A549 (cell line): ENCODE measurements around the gene NDRG4. TPM values are rescaled to one million over a fixed set of nuclear protein-coding genes. Genes with fewer than 3 reads are reported as not detected.

ENCODE experiments used
- ATAC-seq, 2 experiments: fragments of 200-7000 bp in 1 of 2; fragments of >200 bp in 1 of 2; cut with Nextera tagmentation in 1 of 2; cut with Tn5 transposase in 1 of 2; 3 replicates each; pipeline versions ENCODE4 v1.8.0 to v1.9.1; 2018 to 2020; ENCODE audit warnings: mild to moderate bottlenecking in 1 of 2, moderate library complexity in 1 of 2
- CTCF ChIA-PET: fragments of 300-600 bp; sonication (Branson Sonifier 250); formaldehyde crosslinking; extraction: SDS; loops from one replicate; lab custom pipeline; 2021; ENCODE audit warnings: antibody characterized with exemption, inconsistent platforms; lab: Yijun Ruan, JAX
- POLR2A ChIA-PET: fragments of 350-600 bp; formaldehyde crosslinking; extraction: SDS; loops from one replicate; lab custom pipeline; 2021; ENCODE audit warnings: antibody characterized with exemption, inconsistent platforms; lab: Yijun Ruan, JAX
- DNase-seq, 2 experiments: peaks; one replicate each; pipeline versions ENCODE4 v3.0.0 to v3.0.0-alpha.2; 2011 to 2016; ENCODE audit warnings: low read depth in 1 of 2, low spot score in 1 of 2
- FAIRE-seq: peaks from 2 replicates; lab custom pipeline; 2011; peaks lifted over from hg19 to GRCh38; lab: Jason Lieb, UNC
- H3K27ac ChIP-seq, 2 experiments: fragments of >200 bp; sonication (Bioruptor Twin); formaldehyde crosslinking; 3 replicates each; pipeline ENCODE4 v1.5.1; 2016 to 2017
- H3K4me1 ChIP-seq: fragments of >200 bp; sonication (Bioruptor Twin); formaldehyde crosslinking; 3 replicates; pipeline ENCODE4 v1.6.1; 2016
- H3K4me2 ChIP-seq: fragments of >200 bp; sonication (Bioruptor Twin); formaldehyde crosslinking; 3 replicates; pipeline ENCODE4 v1.6.1; 2016
- H3K4me3 ChIP-seq: fragments of >200 bp; sonication (Bioruptor Twin); formaldehyde crosslinking; 3 replicates; pipeline ENCODE4 v1.5.1; 2016
- H3K9me3 ChIP-seq: fragments of >200 bp; sonication (Bioruptor Twin); formaldehyde crosslinking; 3 replicates; pipeline ENCODE4 v1.6.1; 2016
- BHLHE40 ChIP-seq: IDR thresholded peaks from 2 replicates; pipeline ENCODE4 v1.6.1; 2012; ENCODE audit warnings: low read depth, low read length, inconsistent platforms
- CBX8 ChIP-seq: fragments of 200-600 bp; sonication (generic); IDR thresholded peaks from 2 replicates; pipeline ENCODE4 v1.6.1; 2016
- CEBPB ChIP-seq, 2 experiments: fragments of >200 bp in 1 of 2; sonication (Bioruptor Twin) in 1 of 2; formaldehyde crosslinking in 1 of 2; IDR thresholded peaks; 2 replicates each; pipeline ENCODE4 v1.6.1; 2012 to 2016
- CHD4 ChIP-seq: fragments of 200-600 bp; sonication (generic); IDR thresholded peaks from 2 replicates; pipeline ENCODE4 v1.6.1; 2016; ENCODE audit warnings: antibody characterized with exemption, mild to moderate bottlenecking, borderline replicate concordance
- EHF ChIP-seq: fragments of 250-450 bp; sonication (Bioruptor Pico); IDR thresholded peaks from 2 replicates; pipeline ENCODE4 v1.5.0; 2020; ENCODE audit warnings: mild to moderate bottlenecking
- ESRRA ChIP-seq: fragments of 150-350 bp; IDR thresholded peaks from 2 replicates; pipeline ENCODE4 v1.6.1; 2014; ENCODE audit warnings: mild to moderate bottlenecking, low read length, borderline replicate concordance
- FOSB ChIP-seq: fragments of 250-450 bp; sonication (Bioruptor Pico); IDR thresholded peaks from 2 replicates; pipeline ENCODE4 v1.5.0; 2020; ENCODE audit warnings: mild to moderate bottlenecking, moderate library complexity
- HOXB5 ChIP-seq: fragments of 250-450 bp; sonication (Bioruptor Pico); IDR thresholded peaks from 2 replicates; pipeline ENCODE4 v1.5.0; 2020; ENCODE audit warnings: mild to moderate bottlenecking, moderate library complexity
- JUN ChIP-seq, 2 experiments: fragments of >200 bp; sonication (Bioruptor Twin); formaldehyde crosslinking; IDR thresholded peaks; 2 replicates in 1 of 2; 3 replicates in 1 of 2; pipeline ENCODE4 v1.6.1; 2016 to 2017
- KDM5A ChIP-seq: fragments of 200-600 bp; sonication (generic); IDR thresholded peaks from 2 replicates; pipeline ENCODE4 v1.6.1; 2016; ENCODE audit warnings: antibody characterized with exemption, mild to moderate bottlenecking
- NFE2L2 ChIP-seq: fragments of 150-350 bp; conservative IDR thresholded peaks from 2 replicates; pipeline ENCODE4 v1.6.1; 2014; ENCODE audit warnings: low read length
- NR3C1 ChIP-seq: fragments of >200 bp; sonication (Bioruptor Twin); formaldehyde crosslinking; IDR thresholded peaks from 3 replicates; pipeline ENCODE4 v1.6.1; 2017
- POLR2AphosphoS2 ChIP-seq: conservative IDR thresholded peaks from 2 replicates; pipeline ENCODE4 v1.6.1; 2012; ENCODE audit warnings: low read length, improper control_type of control experiment, inconsistent platforms
- RCOR1 ChIP-seq: fragments of 150-350 bp; IDR thresholded peaks from 2 replicates; pipeline ENCODE4 v1.6.1; 2014; ENCODE audit warnings: antibody characterized with exemption, low read length, low read depth
- ZNF302 ChIP-seq: fragments of 250-450 bp; sonication (Bioruptor Pico); IDR thresholded peaks from 2 replicates; pipeline ENCODE4 v1.9.0; 2021; ENCODE audit warnings: inconsistent platforms, mild to moderate bottlenecking, moderate library complexity
- ZSCAN20 ChIP-seq: fragments of 250-450 bp; sonication (Bioruptor Pico); IDR thresholded peaks from 2 replicates; pipeline ENCODE4 v1.8.0; 2022; ENCODE audit warnings: mild to moderate bottlenecking, moderate library complexity
- WGBS: methylation state at CpG from one replicate; pipeline ENCODE4 v1.1.6; 2017; ENCODE audit errors: missing lambda C conversion rate; 5-methylcytosine and 5-hydroxymethylcytosine counted together
- polyA plus RNA-seq, 4 experiments: library from polyadenylated mRNA; depleted of rRNA in 3 of 4; stranded (reverse); fragments of >200 nt; fragmentation: RNase III in 1 of 4; extraction: RNeasy Plus Mini Kit Qiagen cat#74134 plus additional on column Dnase treatment in 1 of 4; gene quantifications; 2 replicates in 3 of 4; 3 replicates in 1 of 4; pipeline ENCODE4 v1.2.3, GENCODE V29; 2011 to 2017
- TF ChIP-seq, protein P1 (sequence below): IDR thresholded peaks from 2 replicates; pipeline ENCODE4 v1.6.1; 2012
- TF ChIP-seq, protein P2 (sequence below): IDR thresholded peaks from 2 replicates; pipeline ENCODE4 v1.6.1; 2012
- TF ChIP-seq, protein P3 (sequence below): fragments of 450-650 bp; IDR thresholded peaks from 2 replicates; pipeline ENCODE4 v1.6.1; 2014; ENCODE audit warnings: antibody characterized with exemption
- TF ChIP-seq, protein P4 (sequence below): fragments of 250-450 bp; sonication (Bioruptor Pico); IDR thresholded peaks from 2 replicates; pipeline ENCODE4 v1.5.0; 2020; ENCODE audit warnings: low read depth, mild to moderate bottlenecking, moderate library complexity
- TF ChIP-seq, protein P5 (sequence below): fragments of >200 bp; sonication (Bioruptor Twin); formaldehyde crosslinking; IDR thresholded peaks from 3 replicates; pipeline ENCODE4 v1.6.1; 2016

NDRG4 gene
- polyA plus RNA-seq, 2 of the 4 experiments (the other 2 are of a cell fraction) = 8.1 to 21.3 TPM

DNA sequence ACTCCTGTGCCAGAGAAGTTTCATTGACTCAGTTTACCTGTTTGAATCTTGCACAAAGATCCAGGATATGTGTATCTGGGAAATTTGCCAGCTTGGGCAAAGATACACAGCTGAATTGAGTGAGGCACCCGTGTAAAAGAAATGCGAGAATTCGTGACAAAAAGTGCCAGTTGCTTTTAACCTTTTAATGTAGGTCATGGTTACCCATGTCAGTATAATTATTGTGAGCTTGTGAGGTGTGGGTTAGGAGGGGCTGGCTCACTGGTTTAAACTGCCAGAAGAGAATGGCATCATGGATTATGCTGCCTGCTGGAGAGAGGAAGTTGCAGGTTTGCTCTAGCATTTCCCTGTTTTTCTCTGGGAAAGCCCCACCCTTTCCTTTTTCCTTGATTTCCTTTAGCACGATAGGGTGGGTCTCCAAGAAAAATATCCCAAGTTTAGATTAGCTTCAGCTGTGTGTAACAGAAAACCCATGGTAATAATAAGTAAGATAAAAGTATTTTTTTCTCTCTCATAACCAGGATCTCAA lies 24.8 kb upstream of the NDRG4 start:
- WGBS = 70% methylated on average over 4 of the region's 4 CpGs
- TF ChIP-seq ZNF302 (CRISPR knock-in tag) (no peak), NR3C1 (no peak), BHLHE40 (no peak), ZSCAN20 (CRISPR knock-in tag) (no peak), JUN (IDR thresholded peaks at IDR 0.05) (no peak), NFE2L2 (no peak), FOSB (CRISPR knock-in tag) (no peak)
- TF ChIP-seq, protein P1, sequence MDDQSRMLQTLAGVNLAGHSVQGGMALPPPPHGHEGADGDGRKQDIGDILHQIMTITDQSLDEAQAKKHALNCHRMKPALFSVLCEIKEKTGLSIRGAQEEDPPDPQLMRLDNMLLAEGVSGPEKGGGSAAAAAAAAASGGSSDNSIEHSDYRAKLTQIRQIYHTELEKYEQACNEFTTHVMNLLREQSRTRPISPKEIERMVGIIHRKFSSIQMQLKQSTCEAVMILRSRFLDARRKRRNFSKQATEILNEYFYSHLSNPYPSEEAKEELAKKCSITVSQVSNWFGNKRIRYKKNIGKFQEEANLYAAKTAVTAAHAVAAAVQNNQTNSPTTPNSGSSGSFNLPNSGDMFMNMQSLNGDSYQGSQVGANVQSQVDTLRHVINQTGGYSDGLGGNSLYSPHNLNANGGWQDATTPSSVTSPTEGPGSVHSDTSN = no peak
- DNase-seq (no peak), FAIRE-seq (no peak), ATAC-seq (no peak)
- no peaks in the 10 kb centered on the region for H3K4me1 ChIP-seq
- H3K9me3 ChIP-seq = no peaks in the 10 kb centered on the region
- no peak overlapping the region for H3K4me3 ChIP-seq
- ChIA-PET POLR2A (no interaction called here), CTCF (interaction anchor here (0.8 to 3.1 kb wide), 4 partner anchors 11 to 139 kb away, joined by 3 to 16 read pairs (median 4); no protein-coding TSS in a partner anchor)
- no peak overlapping the region for H3K27ac ChIP-seq
- no peak overlapping the region for H3K4me2 ChIP-seq

DNA sequence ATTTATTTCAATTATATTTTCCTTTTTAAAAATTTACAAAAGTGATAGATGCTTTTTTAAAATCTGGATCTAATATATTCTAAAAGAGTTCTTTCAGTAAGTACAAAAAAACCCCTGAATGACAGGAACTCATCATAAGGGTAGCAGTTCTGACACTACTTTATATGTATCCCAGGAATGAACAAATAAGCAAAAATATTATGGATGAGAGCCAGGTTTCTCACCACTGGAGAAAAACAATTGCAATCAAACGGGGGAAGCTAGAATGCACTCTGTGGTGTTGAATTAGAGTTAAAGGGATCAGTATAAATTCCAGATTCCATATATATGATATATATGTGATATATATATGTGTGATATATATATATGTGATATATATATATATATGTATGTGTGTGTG lies 23.2 kb upstream of the NDRG4 start:
- WGBS = 28% methylated on average over 1 of the region's 1 CpG
- no peak for TF ChIP-seq RCOR1
- TF ChIP-seq, protein P2, sequence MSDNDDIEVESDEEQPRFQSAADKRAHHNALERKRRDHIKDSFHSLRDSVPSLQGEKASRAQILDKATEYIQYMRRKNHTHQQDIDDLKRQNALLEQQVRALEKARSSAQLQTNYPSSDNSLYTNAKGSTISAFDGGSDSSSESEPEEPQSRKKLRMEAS = no peak
- TF ChIP-seq KDM5A = no peak
- TF ChIP-seq, protein P3, sequence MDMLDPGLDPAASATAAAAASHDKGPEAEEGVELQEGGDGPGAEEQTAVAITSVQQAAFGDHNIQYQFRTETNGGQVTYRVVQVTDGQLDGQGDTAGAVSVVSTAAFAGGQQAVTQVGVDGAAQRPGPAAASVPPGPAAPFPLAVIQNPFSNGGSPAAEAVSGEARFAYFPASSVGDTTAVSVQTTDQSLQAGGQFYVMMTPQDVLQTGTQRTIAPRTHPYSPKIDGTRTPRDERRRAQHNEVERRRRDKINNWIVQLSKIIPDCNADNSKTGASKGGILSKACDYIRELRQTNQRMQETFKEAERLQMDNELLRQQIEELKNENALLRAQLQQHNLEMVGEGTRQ = no peak
- no peak for TF ChIP-seq ESRRA
- no peak for TF ChIP-seq POLR2AphosphoS2
- no peak for TF ChIP-seq CEBPB (IDR thresholded peaks at IDR 0.05)
- no peak for TF ChIP-seq EHF (CRISPR knock-in tag)
- no peak for TF ChIP-seq NFE2L2
- TF ChIP-seq, protein P4, sequence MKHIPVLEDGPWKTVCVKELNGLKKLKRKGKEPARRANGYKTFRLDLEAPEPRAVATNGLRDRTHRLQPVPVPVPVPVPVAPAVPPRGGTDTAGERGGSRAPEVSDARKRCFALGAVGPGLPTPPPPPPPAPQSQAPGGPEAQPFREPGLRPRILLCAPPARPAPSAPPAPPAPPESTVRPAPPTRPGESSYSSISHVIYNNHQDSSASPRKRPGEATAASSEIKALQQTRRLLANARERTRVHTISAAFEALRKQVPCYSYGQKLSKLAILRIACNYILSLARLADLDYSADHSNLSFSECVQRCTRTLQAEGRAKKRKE (CRISPR knock-in tag) = no peak
- TF ChIP-seq CHD4 = no peak
- TF ChIP-seq HOXB5 = no peak
- CTCF ChIA-PET = interaction anchor here (4.0 kb wide), 1 partner anchor 11 kb away, joined by 23 read pairs; no protein-coding TSS in a partner anchor
- Histone ChIP-seq H3K4me2 (no peak overlapping the region), H3K9me3 (no peaks in the 10 kb centered on the region), H3K27ac (no peak overlapping the region), H3K4me3 (no peak overlapping the region), H3K4me1 (no peaks in the 10 kb centered on the region)
- FAIRE-seq = no peak
- DNase-seq = no peak
- ATAC-seq = no peak
- POLR2A ChIA-PET = no interaction called here

DNA sequence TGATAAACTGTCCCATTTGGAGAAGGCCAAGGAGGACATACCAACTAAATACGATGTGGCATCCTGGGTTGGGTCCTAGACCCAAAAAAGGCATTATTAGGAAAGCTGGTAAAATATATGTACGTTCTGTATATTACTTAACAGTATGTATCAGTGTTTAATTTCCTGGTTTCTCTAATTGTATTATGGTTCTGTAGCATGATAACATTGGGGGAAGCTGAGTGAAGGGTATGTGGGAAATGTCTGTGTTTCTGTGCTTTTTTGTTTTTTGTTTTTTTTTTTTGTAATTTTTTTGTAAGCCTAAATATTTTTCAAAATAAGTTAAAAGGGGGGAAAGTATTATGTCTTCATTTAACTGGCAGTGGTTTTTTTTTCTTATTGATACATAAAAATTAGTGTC lies 21.5 kb upstream of the NDRG4 start:
- FAIRE-seq (no peak), DNase-seq (no peak), ATAC-seq (no peak)
- 83% methylated on average over 2 of the region's 2 CpGs for WGBS
- TF ChIP-seq, protein P4 (CRISPR knock-in tag) = no peak
- no peak for TF ChIP-seq RCOR1
- TF ChIP-seq, protein P5, sequence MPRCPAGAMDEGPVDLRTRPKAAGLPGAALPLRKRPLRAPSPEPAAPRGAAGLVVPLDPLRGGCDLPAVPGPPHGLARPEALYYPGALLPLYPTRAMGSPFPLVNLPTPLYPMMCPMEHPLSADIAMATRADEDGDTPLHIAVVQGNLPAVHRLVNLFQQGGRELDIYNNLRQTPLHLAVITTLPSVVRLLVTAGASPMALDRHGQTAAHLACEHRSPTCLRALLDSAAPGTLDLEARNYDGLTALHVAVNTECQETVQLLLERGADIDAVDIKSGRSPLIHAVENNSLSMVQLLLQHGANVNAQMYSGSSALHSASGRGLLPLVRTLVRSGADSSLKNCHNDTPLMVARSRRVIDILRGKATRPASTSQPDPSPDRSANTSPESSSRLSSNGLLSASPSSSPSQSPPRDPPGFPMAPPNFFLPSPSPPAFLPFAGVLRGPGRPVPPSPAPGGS = no peak
- TF ChIP-seq, protein P3 = no peak
- no peak for TF ChIP-seq POLR2AphosphoS2
- TF ChIP-seq CBX8 = no peak
- H3K4me1 ChIP-seq = no peaks in the 10 kb centered on the region
- no peak overlapping the region for H3K27ac ChIP-seq
- ChIA-PET POLR2A (no interaction called here), CTCF (interaction anchor here (0.6 to 4.0 kb wide), 5 partner anchors 10 to 343 kb away, joined by 3 to 23 read pairs (median 3); no protein-coding TSS in a partner anchor)
- H3K9me3 ChIP-seq = no peaks in the 10 kb centered on the region
- H3K4me3 ChIP-seq = no peak overlapping the region
- no peak overlapping the region for H3K4me2 ChIP-seq
